GM23338 (cell line): ENCODE data around the gene PHF23.

Experiments used
- CREB1 ChIP-seq: fragments of 250-450 bp; sonication (Bioruptor Pico); IDR thresholded peaks from 2 replicates; pipeline ENCODE4 v1.5.0; 2020; ENCODE audit warnings: low read depth, mild to moderate bottlenecking, moderate library complexity
- EZH2 ChIP-seq: fragments of 200-600 bp; sonication (generic); IDR thresholded peaks from one replicate; pipeline ENCODE4 v1.8.0; 2017; ENCODE audit warnings: antibody characterized with exemption, mild to moderate bottlenecking, low read depth; ENCODE audit not compliant: unreplicated experiment
- EZH2phosphoT487 ChIP-seq: fragments of 200-600 bp; sonication (generic); IDR thresholded peaks from one replicate; pipeline ENCODE4 v1.8.1; 2018; ENCODE audit warnings: antibody characterized with exemption; ENCODE audit not compliant: unreplicated experiment
- JUNB ChIP-seq: IDR thresholded peaks from one replicate; pipeline ENCODE4 v1.6.1; 2016; ENCODE audit warnings: antibody characterized with exemption; ENCODE audit not compliant: unreplicated experiment
- NANOG ChIP-seq: IDR thresholded peaks from 2 replicates; pipeline ENCODE4 v1.6.1; 2016; ENCODE audit warnings: antibody characterized with exemption, borderline replicate concordance
- POLR2AphosphoS5 ChIP-seq: IDR thresholded peaks from 2 replicates; pipeline ENCODE4 v1.6.1; 2016; ENCODE audit warnings: antibody characterized with exemption, low read depth
- STAT1 ChIP-seq: IDR thresholded peaks from one replicate; pipeline ENCODE4 v1.6.1; 2016; ENCODE audit warnings: antibody characterized with exemption; ENCODE audit not compliant: unreplicated experiment
- ZNF114 ChIP-seq: fragments of 250-450 bp; sonication (Bioruptor Pico); IDR thresholded peaks from 2 replicates; pipeline ENCODE4 v1.5.0; 2020; ENCODE audit warnings: mild to moderate bottlenecking, moderate library complexity
- ZNF331 ChIP-seq: fragments of 250-450 bp; sonication (Bioruptor Pico); IDR thresholded peaks from 2 replicates; pipeline ENCODE4 v1.5.0; 2020; ENCODE audit warnings: low read depth, mild to moderate bottlenecking, moderate library complexity
- TF ChIP-seq, protein P1 (sequence below), 2 experiments: fragments of 200-600 bp in 1 of 2; sonication (generic) in 1 of 2; conservative IDR thresholded peaks; 2 replicates each; pipeline versions ENCODE4 v1.5.1 to v1.6.1; 2016 to 2017; ENCODE audit warnings: antibody characterized with exemption in 2 of 2, low read depth in 2 of 2, mild to moderate bottlenecking in 2 of 2, moderate library complexity in 1 of 2
- TF ChIP-seq, protein P2 (sequence below): IDR thresholded peaks from one replicate; pipeline ENCODE4 v1.6.1; 2018; ENCODE audit warnings: antibody characterized with exemption; ENCODE audit not compliant: unreplicated experiment
- TF ChIP-seq, protein P3 (sequence below): IDR thresholded peaks from 2 replicates; pipeline ENCODE4 v1.6.1; 2016; ENCODE audit warnings: antibody characterized with exemption
- TF ChIP-seq, protein P4 (sequence below): fragments of 250-450 bp; sonication (Bioruptor Pico); IDR thresholded peaks from 2 replicates; pipeline ENCODE4 v1.5.0; 2020; ENCODE audit warnings: mild to moderate bottlenecking, moderate library complexity

DNA sequence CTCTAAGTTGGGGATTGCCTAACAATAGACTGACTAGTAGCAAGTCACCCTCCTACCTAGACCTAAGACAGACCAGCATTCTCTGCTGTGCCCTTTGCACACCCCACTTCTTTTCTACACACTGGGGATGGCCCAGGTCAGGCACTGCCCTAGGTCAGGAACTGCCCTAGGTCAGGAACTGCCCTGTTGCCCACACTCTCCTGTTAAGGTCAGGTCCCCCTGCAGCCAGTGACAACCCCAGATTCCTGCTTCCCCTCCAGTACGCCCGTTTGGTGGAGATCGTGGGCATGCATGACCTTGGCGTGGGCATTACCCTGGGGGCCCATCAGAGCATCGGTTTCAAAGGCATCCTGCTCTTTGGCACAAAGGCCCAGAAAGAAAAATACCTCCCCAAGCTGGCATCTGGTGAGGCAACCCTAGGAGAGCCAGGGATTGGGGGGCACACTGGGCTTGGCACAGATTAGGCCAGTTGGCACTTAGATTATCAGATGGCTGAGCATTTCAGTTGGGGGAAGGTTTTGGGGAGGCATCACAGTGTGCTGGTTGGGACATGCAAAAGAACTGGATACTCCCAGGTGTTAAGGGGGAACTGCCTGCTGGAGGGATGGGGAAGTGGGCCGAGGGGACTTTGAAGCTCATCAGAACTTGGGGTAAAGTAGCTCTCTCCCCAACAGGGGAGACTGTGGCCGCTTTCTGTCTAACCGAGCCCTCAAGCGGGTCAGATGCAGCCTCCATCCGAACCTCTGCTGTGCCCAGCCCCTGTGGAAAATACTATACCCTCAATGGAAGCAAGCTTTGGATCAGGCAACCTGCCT, 17.8 kb downstream of the PHF23 start:
- TF ChIP-seq, protein P1, sequence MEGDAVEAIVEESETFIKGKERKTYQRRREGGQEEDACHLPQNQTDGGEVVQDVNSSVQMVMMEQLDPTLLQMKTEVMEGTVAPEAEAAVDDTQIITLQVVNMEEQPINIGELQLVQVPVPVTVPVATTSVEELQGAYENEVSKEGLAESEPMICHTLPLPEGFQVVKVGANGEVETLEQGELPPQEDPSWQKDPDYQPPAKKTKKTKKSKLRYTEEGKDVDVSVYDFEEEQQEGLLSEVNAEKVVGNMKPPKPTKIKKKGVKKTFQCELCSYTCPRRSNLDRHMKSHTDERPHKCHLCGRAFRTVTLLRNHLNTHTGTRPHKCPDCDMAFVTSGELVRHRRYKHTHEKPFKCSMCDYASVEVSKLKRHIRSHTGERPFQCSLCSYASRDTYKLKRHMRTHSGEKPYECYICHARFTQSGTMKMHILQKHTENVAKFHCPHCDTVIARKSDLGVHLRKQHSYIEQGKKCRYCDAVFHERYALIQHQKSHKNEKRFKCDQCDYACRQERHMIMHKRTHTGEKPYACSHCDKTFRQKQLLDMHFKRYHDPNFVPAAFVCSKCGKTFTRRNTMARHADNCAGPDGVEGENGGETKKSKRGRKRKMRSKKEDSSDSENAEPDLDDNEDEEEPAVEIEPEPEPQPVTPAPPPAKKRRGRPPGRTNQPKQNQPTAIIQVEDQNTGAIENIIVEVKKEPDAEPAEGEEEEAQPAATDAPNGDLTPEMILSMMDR (conservative IDR thresholded peaks at IDR 0.05; ENCODE audit: low read depth in 2 of 2), result no peak
- TF ChIP-seq EZH2phosphoT487 (no peak), EZH2 (no peak), CREB1 (CRISPR knock-in tag) (no peak), POLR2AphosphoS5 (0 out of 2 replicates have a peak, but pooled peaks have one; percentile 53), JUNB (no peak), NANOG (no peak), ZNF114 (CRISPR knock-in tag) (no peak), ZNF331 (no peak), STAT1 (no peak)
- TF ChIP-seq, protein P2, sequence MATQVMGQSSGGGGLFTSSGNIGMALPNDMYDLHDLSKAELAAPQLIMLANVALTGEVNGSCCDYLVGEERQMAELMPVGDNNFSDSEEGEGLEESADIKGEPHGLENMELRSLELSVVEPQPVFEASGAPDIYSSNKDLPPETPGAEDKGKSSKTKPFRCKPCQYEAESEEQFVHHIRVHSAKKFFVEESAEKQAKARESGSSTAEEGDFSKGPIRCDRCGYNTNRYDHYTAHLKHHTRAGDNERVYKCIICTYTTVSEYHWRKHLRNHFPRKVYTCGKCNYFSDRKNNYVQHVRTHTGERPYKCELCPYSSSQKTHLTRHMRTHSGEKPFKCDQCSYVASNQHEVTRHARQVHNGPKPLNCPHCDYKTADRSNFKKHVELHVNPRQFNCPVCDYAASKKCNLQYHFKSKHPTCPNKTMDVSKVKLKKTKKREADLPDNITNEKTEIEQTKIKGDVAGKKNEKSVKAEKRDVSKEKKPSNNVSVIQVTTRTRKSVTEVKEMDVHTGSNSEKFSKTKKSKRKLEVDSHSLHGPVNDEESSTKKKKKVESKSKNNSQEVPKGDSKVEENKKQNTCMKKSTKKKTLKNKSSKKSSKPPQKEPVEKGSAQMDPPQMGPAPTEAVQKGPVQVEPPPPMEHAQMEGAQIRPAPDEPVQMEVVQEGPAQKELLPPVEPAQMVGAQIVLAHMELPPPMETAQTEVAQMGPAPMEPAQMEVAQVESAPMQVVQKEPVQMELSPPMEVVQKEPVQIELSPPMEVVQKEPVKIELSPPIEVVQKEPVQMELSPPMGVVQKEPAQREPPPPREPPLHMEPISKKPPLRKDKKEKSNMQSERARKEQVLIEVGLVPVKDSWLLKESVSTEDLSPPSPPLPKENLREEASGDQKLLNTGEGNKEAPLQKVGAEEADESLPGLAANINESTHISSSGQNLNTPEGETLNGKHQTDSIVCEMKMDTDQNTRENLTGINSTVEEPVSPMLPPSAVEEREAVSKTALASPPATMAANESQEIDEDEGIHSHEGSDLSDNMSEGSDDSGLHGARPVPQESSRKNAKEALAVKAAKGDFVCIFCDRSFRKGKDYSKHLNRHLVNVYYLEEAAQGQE, result no peak
- TF ChIP-seq, protein P3, sequence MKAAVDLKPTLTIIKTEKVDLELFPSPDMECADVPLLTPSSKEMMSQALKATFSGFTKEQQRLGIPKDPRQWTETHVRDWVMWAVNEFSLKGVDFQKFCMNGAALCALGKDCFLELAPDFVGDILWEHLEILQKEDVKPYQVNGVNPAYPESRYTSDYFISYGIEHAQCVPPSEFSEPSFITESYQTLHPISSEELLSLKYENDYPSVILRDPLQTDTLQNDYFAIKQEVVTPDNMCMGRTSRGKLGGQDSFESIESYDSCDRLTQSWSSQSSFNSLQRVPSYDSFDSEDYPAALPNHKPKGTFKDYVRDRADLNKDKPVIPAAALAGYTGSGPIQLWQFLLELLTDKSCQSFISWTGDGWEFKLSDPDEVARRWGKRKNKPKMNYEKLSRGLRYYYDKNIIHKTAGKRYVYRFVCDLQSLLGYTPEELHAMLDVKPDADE, result no peak
- TF ChIP-seq, protein P4, sequence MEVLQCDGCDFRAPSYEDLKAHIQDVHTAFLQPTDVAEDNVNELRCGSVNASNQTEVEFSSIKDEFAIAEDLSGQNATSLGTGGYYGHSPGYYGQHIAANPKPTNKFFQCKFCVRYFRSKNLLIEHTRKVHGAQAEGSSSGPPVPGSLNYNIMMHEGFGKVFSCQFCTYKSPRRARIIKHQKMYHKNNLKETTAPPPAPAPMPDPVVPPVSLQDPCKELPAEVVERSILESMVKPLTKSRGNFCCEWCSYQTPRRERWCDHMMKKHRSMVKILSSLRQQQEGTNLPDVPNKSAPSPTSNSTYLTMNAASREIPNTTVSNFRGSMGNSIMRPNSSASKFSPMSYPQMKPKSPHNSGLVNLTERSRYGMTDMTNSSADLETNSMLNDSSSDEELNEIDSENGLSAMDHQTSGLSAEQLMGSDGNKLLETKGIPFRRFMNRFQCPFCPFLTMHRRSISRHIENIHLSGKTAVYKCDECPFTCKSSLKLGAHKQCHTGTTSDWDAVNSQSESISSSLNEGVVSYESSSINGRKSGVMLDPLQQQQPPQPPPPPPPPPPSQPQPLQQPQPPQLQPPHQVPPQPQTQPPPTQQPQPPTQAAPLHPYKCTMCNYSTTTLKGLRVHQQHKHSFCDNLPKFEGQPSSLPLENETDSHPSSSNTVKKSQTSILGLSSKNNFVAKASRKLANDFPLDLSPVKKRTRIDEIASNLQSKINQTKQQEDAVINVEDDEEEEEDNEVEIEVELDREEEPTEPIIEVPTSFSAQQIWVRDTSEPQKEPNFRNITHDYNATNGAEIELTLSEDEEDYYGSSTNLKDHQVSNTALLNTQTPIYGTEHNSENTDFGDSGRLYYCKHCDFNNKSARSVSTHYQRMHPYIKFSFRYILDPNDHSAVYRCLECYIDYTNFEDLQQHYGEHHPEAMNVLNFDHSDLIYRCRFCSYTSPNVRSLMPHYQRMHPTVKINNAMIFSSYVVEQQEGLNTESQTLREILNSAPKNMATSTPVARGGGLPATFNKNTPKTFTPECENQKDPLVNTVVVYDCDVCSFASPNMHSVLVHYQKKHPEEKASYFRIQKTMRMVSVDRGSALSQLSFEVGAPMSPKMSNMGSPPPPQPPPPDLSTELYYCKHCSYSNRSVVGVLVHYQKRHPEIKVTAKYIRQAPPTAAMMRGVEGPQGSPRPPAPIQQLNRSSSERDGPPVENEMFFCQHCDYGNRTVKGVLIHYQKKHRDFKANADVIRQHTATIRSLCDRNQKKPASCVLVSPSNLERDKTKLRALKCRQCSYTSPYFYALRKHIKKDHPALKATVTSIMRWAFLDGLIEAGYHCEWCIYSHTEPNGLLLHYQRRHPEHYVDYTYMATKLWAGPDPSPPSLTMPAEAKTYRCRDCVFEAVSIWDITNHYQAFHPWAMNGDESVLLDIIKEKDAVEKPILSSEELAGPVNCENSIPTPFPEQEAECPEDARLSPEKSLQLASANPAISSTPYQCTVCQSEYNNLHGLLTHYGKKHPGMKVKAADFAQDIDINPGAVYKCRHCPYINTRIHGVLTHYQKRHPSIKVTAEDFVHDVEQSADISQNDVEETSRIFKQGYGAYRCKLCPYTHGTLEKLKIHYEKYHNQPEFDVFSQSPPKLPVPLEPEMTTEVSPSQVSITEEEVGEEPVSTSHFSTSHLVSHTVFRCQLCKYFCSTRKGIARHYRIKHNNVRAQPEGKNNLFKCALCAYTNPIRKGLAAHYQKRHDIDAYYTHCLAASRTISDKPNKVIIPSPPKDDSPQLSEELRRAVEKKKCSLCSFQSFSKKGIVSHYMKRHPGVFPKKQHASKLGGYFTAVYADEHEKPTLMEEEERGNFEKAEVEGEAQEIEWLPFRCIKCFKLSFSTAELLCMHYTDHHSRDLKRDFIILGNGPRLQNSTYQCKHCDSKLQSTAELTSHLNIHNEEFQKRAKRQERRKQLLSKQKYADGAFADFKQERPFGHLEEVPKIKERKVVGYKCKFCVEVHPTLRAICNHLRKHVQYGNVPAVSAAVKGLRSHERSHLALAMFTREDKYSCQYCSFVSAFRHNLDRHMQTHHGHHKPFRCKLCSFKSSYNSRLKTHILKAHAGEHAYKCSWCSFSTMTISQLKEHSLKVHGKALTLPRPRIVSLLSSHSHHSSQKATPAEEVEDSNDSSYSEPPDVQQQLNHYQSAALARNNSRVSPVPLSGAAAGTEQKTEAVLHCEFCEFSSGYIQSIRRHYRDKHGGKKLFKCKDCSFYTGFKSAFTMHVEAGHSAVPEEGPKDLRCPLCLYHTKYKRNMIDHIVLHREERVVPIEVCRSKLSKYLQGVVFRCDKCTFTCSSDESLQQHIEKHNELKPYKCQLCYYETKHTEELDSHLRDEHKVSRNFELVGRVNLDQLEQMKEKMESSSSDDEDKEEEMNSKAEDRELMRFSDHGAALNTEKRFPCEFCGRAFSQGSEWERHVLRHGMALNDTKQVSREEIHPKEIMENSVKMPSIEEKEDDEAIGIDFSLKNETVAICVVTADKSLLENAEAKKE (CRISPR knock-in tag), result no peak
